Naive thymus-derived CD4-positive, alpha-beta T cell (primary cell): ENCODE results near the gene NCK1. TPM values are rescaled to one million over a fixed set of nuclear protein-coding genes. Genes with fewer than 3 reads are reported as not detected.
A peak's percentile ranks its signal among the peaks of the same experiment; 100 is the strongest.

Source experiments
- ATAC-seq: fragments of 150-1000 bp; cut with Tn5 transposase; 2 replicates; pipeline ENCODE4 v1.10.0; 2021; ENCODE audit warnings: mild to moderate bottlenecking, moderate library complexity
- CTCF ChIA-PET: fragments of 350-600 bp; sonication (Branson Sonifier 250); formaldehyde crosslinking; loops from one replicate; lab custom pipeline; 2021; ENCODE audit warnings: antibody characterized with exemption; lab: Charles Lee
- POLR2A ChIA-PET: fragments of 350-600 bp; sonication (Branson Sonifier 250); formaldehyde crosslinking; loops from one replicate; lab custom pipeline; 2021; ENCODE audit warnings: antibody characterized with exemption, inconsistent platforms; lab: Charles Lee
- DNase-seq, 9 donors: peaks; one replicate each; pipeline versions ENCODE4 v3.0.0 to v3.0.0-alpha.2; 2020 to 2022; ENCODE audit warnings: mixed read lengths in 1 of 9
- H3K27ac ChIP-seq: one replicate; pipeline ENCODE4 v1.7.0; 2013; ENCODE audit warnings: mild to moderate bottlenecking, low read depth, low read length, moderate library complexity
- H3K27me3 ChIP-seq, 2 donors: one replicate each; pipeline ENCODE4 v1.7.0; 2013; ENCODE audit warnings: low read length in 2 of 2, mild to moderate bottlenecking in 2 of 2, moderate library complexity in 2 of 2; ENCODE audit not compliant: control insufficient read depth in 2 of 2, insufficient read depth in 2 of 2
- H3K36me3 ChIP-seq, 3 experiments: 1 replicate in 2 of 3; 2 replicates in 1 of 3; pipeline ENCODE4 v1.7.0; 2013; ENCODE audit warnings: low read length in 3 of 3, mild to moderate bottlenecking in 3 of 3, moderate library complexity in 1 of 3; ENCODE audit not compliant: insufficient read depth in 3 of 3, control insufficient read depth in 2 of 3
- H3K4me1 ChIP-seq, 2 donors: one replicate each; pipeline ENCODE4 v1.7.0; 2013; ENCODE audit warnings: low read length in 2 of 2, mild to moderate bottlenecking in 2 of 2, moderate library complexity in 1 of 2; ENCODE audit not compliant: control insufficient read depth in 2 of 2, insufficient read depth in 2 of 2
- H3K4me3 ChIP-seq: 2 replicates; pipeline ENCODE4 v1.7.0; 2013; ENCODE audit warnings: mild to moderate bottlenecking, low read length
- H3K9me3 ChIP-seq, 3 experiments: 1 replicate in 2 of 3; 2 replicates in 1 of 3; pipeline ENCODE4 v1.7.0; 2013; ENCODE audit warnings: low read length in 3 of 3; ENCODE audit not compliant: control insufficient read depth in 2 of 3
- H3K27ac Mint-ChIP-seq, 9 donors: one replicate each; pipeline ENCODE4 v1.8.0; 2020 to 2022; ENCODE audit warnings: mixed read lengths in 9 of 9, mild to moderate bottlenecking in 8 of 9, moderate library complexity in 5 of 9, inconsistent platforms in 2 of 9
- H3K27me3 Mint-ChIP-seq, 5 donors: one replicate each; pipeline ENCODE4 v1.8.0; 2021 to 2022; ENCODE audit warnings: mixed read lengths in 5 of 5, mild to moderate bottlenecking in 1 of 5
- H3K36me3 Mint-ChIP-seq, 5 donors: one replicate each; pipeline ENCODE4 v1.8.0; 2020 to 2022; ENCODE audit warnings: mixed read lengths in 5 of 5, mild to moderate bottlenecking in 3 of 5, inconsistent platforms in 1 of 5
- H3K4me1 Mint-ChIP-seq, 7 donors: one replicate each; pipeline ENCODE4 v1.8.0; 2020 to 2022; ENCODE audit warnings: mixed read lengths in 7 of 7, mild to moderate bottlenecking in 3 of 7, inconsistent platforms in 1 of 7
- H3K4me3 Mint-ChIP-seq, 10 donors: one replicate each; pipeline ENCODE4 v1.8.0; 2020 to 2022; ENCODE audit warnings: mild to moderate bottlenecking in 10 of 10, mixed read lengths in 10 of 10, moderate library complexity in 6 of 10, inconsistent platforms in 2 of 10
- H3K9me3 Mint-ChIP-seq, 11 donors: one replicate each; pipeline ENCODE4 v1.8.0; 2020 to 2022; ENCODE audit warnings: mixed read lengths in 11 of 11, mild to moderate bottlenecking in 4 of 11, inconsistent platforms in 1 of 11, moderate library complexity in 1 of 11
- intact Hi-C, 2 donors: fragments of 100-400 bp; cut with micrococcal nuclease; formaldehyde crosslinking; loops; one replicate each; pipeline ENCODE4 v1.15.1; 2023
- polyA plus RNA-seq, 2 donors: library from polyadenylated mRNA; unstranded; fragments of 300-500 nt; fragmentation: Illumina TruSeq; gene quantifications; one replicate each; pipeline ENCODE4 v1.2.3, GENCODE V29; 2021
- total RNA-seq, 6 experiments: library from RNA in 5 of 6; stranded (reverse) in 5 of 6; gene quantifications; 1 replicate in 5 of 6; 2 replicates in 1 of 6; pipeline ENCODE4 v1.2.3 and lab custom pipeline; 2021 to 2026

Gene NCK1
- total and polyA plus RNA-seq, 7 experiments from 2014 or later, result 39.1 to 59.6 (median 47.3) TPM

DNA sequence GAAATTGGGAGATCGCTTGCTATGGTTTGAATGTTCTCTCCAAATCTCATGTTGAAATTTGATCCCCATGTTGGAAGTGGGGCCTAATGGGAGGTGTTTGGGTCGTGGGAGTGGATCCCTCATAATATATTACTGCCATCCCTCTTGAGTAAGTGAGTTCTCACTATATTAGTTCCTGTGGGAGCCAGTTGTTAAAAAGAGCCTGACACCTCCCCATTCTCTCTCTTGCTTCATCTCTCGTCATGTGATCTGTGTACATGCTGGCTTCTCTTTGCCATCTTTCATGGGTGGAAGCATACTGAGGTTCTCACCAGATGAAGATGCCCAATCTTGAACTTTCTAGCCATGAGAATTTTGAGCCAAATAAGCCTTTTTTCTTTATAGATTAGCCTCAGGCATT, 52.7 kb downstream of the NCK1 start:
- Mint-ChIP-seq H3K9me3 (peaks cover 0 to 27% (median 5%) of the 10 kb centered on the region in 11 donors), H3K27me3 (no peaks in the 10 kb centered on the region), H3K36me3 (peaks cover 6 to 55% (median 34%) of the 10 kb centered on the region in 5 donors), H3K4me1 (peaks cover 49 to 100% (median 92%) of the 10 kb centered on the region in 7 donors), H3K27ac (peak overlapping the region in 1 of 9 donors; percentile 21), H3K4me3 (peak overlapping the region in 2 of 10 donors; percentile 1 to 55)
- intact Hi-C loops, result no loop called here
- DNase-seq (no peak), ATAC-seq (no peak)
- peaks cover 0 to 4% (median 0%) of the 10 kb centered on the region in 3 experiments for H3K36me3 ChIP-seq
- no peak overlapping the region for H3K27ac ChIP-seq
- ChIA-PET CTCF (no interaction called here), POLR2A (interaction anchor here (2.8 kb wide), 1 partner anchor 53 kb away, joined by 12 read pairs; the partner anchor contains the start of gene NCK1)
- H3K4me3 ChIP-seq, result no peak overlapping the region
- no peaks in the 10 kb centered on the region for H3K9me3 ChIP-seq
- H3K4me1 ChIP-seq, result peaks cover 41 to 68% of the 10 kb centered on the region in 2 donors
- no peaks in the 10 kb centered on the region for H3K27me3 ChIP-seq

GRCh38 chr3:136916223-136916622, 54.2 kb downstream of the NCK1 start:
- ATAC-seq (no peak), DNase-seq (no peak)
- H3K36me3 Mint-ChIP-seq, result peaks cover 6 to 51% (median 34%) of the 10 kb centered on the region in 5 donors
- H3K27me3 Mint-ChIP-seq, result no peaks in the 10 kb centered on the region
- H3K27ac Mint-ChIP-seq, result peak overlapping the region in 3 of 9 donors; percentile 27 to 69 (median 45)
- H3K27ac ChIP-seq, result no peak overlapping the region
- peaks cover 0 to 22% (median 4%) of the 10 kb centered on the region in 11 donors for H3K9me3 Mint-ChIP-seq
- no peak overlapping the region for H3K4me3 ChIP-seq
- H3K9me3 ChIP-seq, result no peaks in the 10 kb centered on the region
- intact Hi-C loops, result no loop called here
- CTCF ChIA-PET, result interaction anchor here (1.2 kb wide), 1 partner anchor 98 kb away, joined by 3 read pairs; no protein-coding TSS in a partner anchor
- H3K4me1 ChIP-seq, result peaks cover 31 to 70% of the 10 kb centered on the region in 2 donors
- peak overlapping the region in 2 of 10 donors; percentile 26 to 55 for H3K4me3 Mint-ChIP-seq
- no peaks in the 10 kb centered on the region for H3K27me3 ChIP-seq
- peaks cover 0 to 3% (median 0%) of the 10 kb centered on the region in 3 experiments for H3K36me3 ChIP-seq
- H3K4me1 Mint-ChIP-seq, result peaks cover 55 to 100% (median 93%) of the 10 kb centered on the region in 7 donors
- POLR2A ChIA-PET, result no interaction called here

DNA sequence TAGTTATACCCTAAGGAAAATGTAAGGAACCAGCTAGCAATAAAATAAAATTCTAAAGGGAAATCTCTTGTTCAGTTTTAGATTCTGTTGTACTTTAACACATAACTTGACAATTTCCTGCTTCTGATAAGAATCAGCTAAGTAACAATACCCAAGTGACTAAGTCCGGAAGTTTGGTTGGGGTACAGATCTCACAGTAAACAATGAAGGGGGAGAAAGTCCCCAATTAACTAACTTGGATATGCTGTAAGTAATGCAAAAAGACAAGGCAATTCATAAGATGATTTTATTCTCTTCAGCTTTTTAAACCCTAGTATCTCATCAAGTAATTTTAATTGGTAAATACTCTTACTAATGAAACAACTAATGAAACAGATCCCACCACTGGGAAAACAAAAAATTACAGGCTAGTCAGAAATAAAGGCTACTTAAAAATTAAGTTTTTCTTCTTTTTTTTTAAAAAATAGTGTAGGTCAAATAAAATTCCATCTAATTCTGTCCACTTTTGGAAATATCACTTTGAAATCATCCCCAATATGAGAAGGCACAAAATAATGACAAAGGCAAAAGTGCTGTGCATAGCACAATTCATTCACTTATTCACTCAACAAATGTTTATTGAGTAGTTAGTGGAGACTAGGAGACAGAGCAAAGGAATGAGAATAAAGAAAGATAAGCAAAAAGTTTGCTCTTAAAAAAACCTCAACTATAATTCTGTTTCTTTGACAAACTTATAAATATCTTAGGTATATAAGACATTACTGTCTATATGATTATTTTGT, 58.0 kb downstream of the NCK1 start:
- POLR2A ChIA-PET, result interaction anchor here (0.7 to 2.7 kb wide), 4 partner anchors 10 to 195 kb away, joined by 3 to 14 read pairs (median 6); partner anchors contain the start of genes NCK1 and STAG1
- H3K36me3 Mint-ChIP-seq, result peaks cover 4 to 39% (median 13%) of the 10 kb centered on the region in 5 donors
- H3K9me3 ChIP-seq, result no peaks in the 10 kb centered on the region
- peak overlapping the region in 8 of 10 donors; percentile 47 to 69 (median 60) for H3K4me3 Mint-ChIP-seq
- peak in 7 of 9 donors; percentile 8 to 51 (median 40) for DNase-seq
- intact Hi-C loops, result loop anchor here (1.0 to 5.0 kb wide), 8 partner anchors 9 to 728 kb away; partner anchors contain the start of genes NCK1 (in 2 of the 2) and SLC35G2 (in 1 of the 2)
- H3K9me3 Mint-ChIP-seq, result peaks cover 0 to 7% (median 0%) of the 10 kb centered on the region in 11 donors
- CTCF ChIA-PET, result interaction anchor here (0.6 kb wide), 1 partner anchor 22 kb away, joined by 3 read pairs; no protein-coding TSS in a partner anchor
- ATAC-seq, result peak; percentile 94
- peaks cover 21 to 78% of the 10 kb centered on the region in 2 donors for H3K4me1 ChIP-seq
- H3K27me3 ChIP-seq, result no peaks in the 10 kb centered on the region
- H3K27ac Mint-ChIP-seq, result peak overlapping the region in 6 of 9 donors; percentile 6 to 83 (median 70)
- H3K27ac ChIP-seq, result peak overlapping the region; percentile 38
- H3K4me3 ChIP-seq, result no peak overlapping the region
- H3K4me1 Mint-ChIP-seq, result peaks cover 60 to 94% (median 90%) of the 10 kb centered on the region in 7 donors
- no peaks in the 10 kb centered on the region for H3K27me3 Mint-ChIP-seq
- H3K36me3 ChIP-seq, result no peaks in the 10 kb centered on the region

- peaks cover 0 to 7% (median 0%) of the 10 kb centered on the region in 11 donors for H3K9me3 Mint-ChIP-seq
- Histone ChIP-seq H3K27me3 (no peaks in the 10 kb centered on the region), H3K4me3 (peak overlapping the region; percentile 29), H3K9me3 (no peaks in the 10 kb centered on the region), H3K4me1 (peaks cover 20 to 77% of the 10 kb centered on the region in 2 donors), H3K27ac (no peak overlapping the region), H3K36me3 (no peaks in the 10 kb centered on the region)
- peaks cover 57 to 91% (median 85%) of the 10 kb centered on the region in 7 donors for H3K4me1 Mint-ChIP-seq
- H3K27ac Mint-ChIP-seq, result peak overlapping the region in 8 of 9 donors; percentile 18 to 83 (median 36)
- ChIA-PET CTCF (no interaction called here), POLR2A (no interaction called here)
- DNase-seq (no peak), ATAC-seq (peak; percentile 38)
- peaks cover 4 to 30% (median 8%) of the 10 kb centered on the region in 5 donors for H3K36me3 Mint-ChIP-seq
- H3K4me3 Mint-ChIP-seq, result peak overlapping the region in 6 of 10 donors; percentile 15 to 69 (median 49)
- intact Hi-C loops, result loop anchor here in 1 of 2 donors (1.0 to 5.0 kb wide), 2 partner anchors 11 to 729 kb away; no protein-coding TSS in a partner anchor
- no peaks in the 10 kb centered on the region for H3K27me3 Mint-ChIP-seq
Measured at GRCh38 chr3:136920904-136921611, 59.0 kb downstream of the NCK1 start.

GRCh38 chr3:136925425-136926190, 63.6 kb downstream of the NCK1 start:
- POLR2A ChIA-PET, result interaction anchor here (0.8 to 1.2 kb wide), 2 partner anchors 10 to 64 kb away, joined by 3 to 4 read pairs; partner anchors contain the start of gene NCK1
- Mint-ChIP-seq H3K4me1 (peaks cover 42 to 82% (median 77%) of the 10 kb centered on the region in 7 donors), H3K4me3 (no peak overlapping the region), H3K27ac (no peak overlapping the region), H3K36me3 (peaks cover 8 to 43% (median 35%) of the 10 kb centered on the region in 5 donors), H3K27me3 (no peaks in the 10 kb centered on the region), H3K9me3 (peaks cover 0 to 4% (median 0%) of the 10 kb centered on the region in 11 donors)
- peaks cover 0 to 4% (median 3%) of the 10 kb centered on the region in 3 experiments for H3K36me3 ChIP-seq
- no peak overlapping the region for H3K4me3 ChIP-seq
- CTCF ChIA-PET, result interaction anchor here (0.7 kb wide), 1 partner anchor 13 kb away, joined by 3 read pairs; no protein-coding TSS in a partner anchor
- H3K9me3 ChIP-seq, result no peaks in the 10 kb centered on the region
- intact Hi-C loops, result loop anchor here in 1 of 2 donors (2.0 kb wide), 1 partner anchor 17 kb away; no protein-coding TSS in a partner anchor
- no peak for ATAC-seq
- H3K27me3 ChIP-seq, result no peaks in the 10 kb centered on the region
- H3K27ac ChIP-seq, result no peak overlapping the region
- H3K4me1 ChIP-seq, result peaks cover under 1 to 38% of the 10 kb centered on the region in 2 donors
- DNase-seq, result no peak
